LoVo (cell line): ENCODE data around the gene ALB.
"Not testable (repeated sequence)": the region's sequence is repeated elsewhere in the genome, so short reads cannot be mapped to it uniquely, and the experiment has no call there.

Source experiments
- DNase-seq: peaks from one replicate; pipeline ENCODE4 v3.0.0-alpha.2; 2016; ENCODE audit warnings: low spot score

The ALB gene

GRCh38 chr4:73404042-73404441 lies at the start of gene ALB:
ALB (plus strand) TSS chr4:73404287; CDS start chr4:73404328, 41 bp downstream.
- no peak for DNase-seq

GRCh38 chr4:73357174-73357573 lies 46.9 kb upstream of the ALB start:
- not testable (repeated sequence) for DNase-seq

GRCh38 chr4:73369506-73370199 lies 34.4 kb upstream of the ALB start:
- not testable (repeated sequence) for DNase-seq

- DNase-seq, result no peak
These were observed 28.8 kb upstream of the ALB start for GRCh38 chr4:73375328-73375741.

GRCh38 chr4:73376251-73376650 lies 27.8 kb upstream of the ALB start:
- DNase-seq, result no peak

GRCh38 chr4:73376976-73377375 lies 27.1 kb upstream of the ALB start:
- no peak for DNase-seq

GRCh38 chr4:73378887-73379286 lies 25.2 kb upstream of the ALB start:
- no peak for DNase-seq

GRCh38 chr4:73379946-73380345 lies 24.1 kb upstream of the ALB start:
- DNase-seq, result no peak

GRCh38 chr4:73381214-73381613 lies 22.9 kb upstream of the ALB start:
- DNase-seq, result no peak

GRCh38 chr4:73383452-73383851 lies 20.6 kb upstream of the ALB start:
- no peak for DNase-seq

GRCh38 chr4:73387552-73387951 lies 16.5 kb upstream of the ALB start:
- DNase-seq, result no peak

- no peak for DNase-seq
These were observed 15.2 kb upstream of the ALB start for GRCh38 chr4:73388887-73389286.

- DNase-seq, result not testable (repeated sequence)
These were observed 14.4 kb upstream of the ALB start for GRCh38 chr4:73389663-73390062.

GRCh38 chr4:73391774-73392173 lies 12.3 kb upstream of the ALB start:
- no peak for DNase-seq

GRCh38 chr4:73392936-73393335 lies 11.2 kb upstream of the ALB start:
- no peak for DNase-seq

GRCh38 chr4:73396304-73396703 lies 7.8 kb upstream of the ALB start:
- DNase-seq, result no peak

GRCh38 chr4:73396993-73397972 lies 6.8 kb upstream of the ALB start:
- DNase-seq, result no peak

- DNase-seq, result no peak
These were observed 2.7 kb upstream of the ALB start for GRCh38 chr4:73401412-73401811.

- no peak for DNase-seq
These were observed 370 bp downstream of the ALB start for GRCh38 chr4:73404457-73404856.

- no peak for DNase-seq
These were observed 1.1 kb downstream of the ALB start for GRCh38 chr4:73405138-73405537.

- no peak for DNase-seq
These were observed 2.4 kb downstream of the ALB start for GRCh38 chr4:73406548-73406875.

- no peak for DNase-seq
These were observed 3.2 kb downstream of the ALB start for GRCh38 chr4:73407227-73407673.

GRCh38 chr4:73408181-73408867 lies 4.2 kb downstream of the ALB start:
- DNase-seq, result no peak
